HG02610 (cell line): Measurements from ENCODE around the gene HSP90AB1.

Source experiments
- ATAC-seq: cut with Tn5 transposase; IDR thresholded peaks from one replicate; pipeline ENCODE4 v1.9.1; 2021; ENCODE audit warnings: mild to moderate bottlenecking, moderate library complexity; ENCODE audit not compliant: unreplicated experiment

HSP90AB1 gene

DNA sequence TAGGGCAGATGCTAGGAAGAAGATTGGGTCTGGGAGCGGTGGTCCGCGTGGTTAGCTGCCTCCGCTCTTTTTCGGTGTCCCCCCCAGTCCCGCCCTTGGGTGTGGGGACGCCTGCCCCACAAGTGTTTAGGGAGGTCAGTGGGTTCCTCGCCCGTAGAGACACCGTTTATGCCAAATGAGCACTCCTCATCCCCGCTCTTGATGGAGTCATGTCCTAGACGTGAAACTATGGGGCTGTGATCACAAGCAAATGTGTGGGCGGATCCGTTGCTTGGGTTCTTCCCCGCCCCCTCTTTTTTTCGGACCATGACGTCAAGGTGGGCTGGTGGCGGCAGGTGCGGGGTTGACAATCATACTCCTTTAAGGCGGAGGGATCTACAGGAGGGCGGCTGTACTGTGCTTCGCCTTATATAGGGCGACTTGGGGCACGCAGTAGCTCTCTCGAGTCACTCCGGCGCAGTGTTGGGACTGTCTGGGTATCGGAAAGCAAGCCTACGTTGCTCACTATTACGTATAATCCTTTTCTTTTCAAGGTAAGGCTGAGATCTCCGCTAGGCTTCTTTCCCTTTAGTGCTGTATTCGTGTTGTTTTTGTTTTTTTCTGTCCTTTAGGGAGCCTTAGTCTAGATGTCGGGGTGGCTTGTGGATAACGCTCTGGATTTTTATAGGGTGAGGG lies at the start of gene HSP90AB1:
HSP90AB1 (plus strand) TSS at position 439 of the 675 bp plus-strand sequence. CDS start 1,529 bp downstream, outside the sequence.
- peak; percentile 57 for ATAC-seq

GRCh38 chr6:44198684-44199083 lies 48.2 kb upstream of the HSP90AB1 start:
- ATAC-seq: no peak

GRCh38 chr6:44199883-44200282 lies 47.0 kb upstream of the HSP90AB1 start:
- no peak for ATAC-seq

GRCh38 chr6:44201200-44201599 lies 45.7 kb upstream of the HSP90AB1 start:
- ATAC-seq: no peak

DNA sequence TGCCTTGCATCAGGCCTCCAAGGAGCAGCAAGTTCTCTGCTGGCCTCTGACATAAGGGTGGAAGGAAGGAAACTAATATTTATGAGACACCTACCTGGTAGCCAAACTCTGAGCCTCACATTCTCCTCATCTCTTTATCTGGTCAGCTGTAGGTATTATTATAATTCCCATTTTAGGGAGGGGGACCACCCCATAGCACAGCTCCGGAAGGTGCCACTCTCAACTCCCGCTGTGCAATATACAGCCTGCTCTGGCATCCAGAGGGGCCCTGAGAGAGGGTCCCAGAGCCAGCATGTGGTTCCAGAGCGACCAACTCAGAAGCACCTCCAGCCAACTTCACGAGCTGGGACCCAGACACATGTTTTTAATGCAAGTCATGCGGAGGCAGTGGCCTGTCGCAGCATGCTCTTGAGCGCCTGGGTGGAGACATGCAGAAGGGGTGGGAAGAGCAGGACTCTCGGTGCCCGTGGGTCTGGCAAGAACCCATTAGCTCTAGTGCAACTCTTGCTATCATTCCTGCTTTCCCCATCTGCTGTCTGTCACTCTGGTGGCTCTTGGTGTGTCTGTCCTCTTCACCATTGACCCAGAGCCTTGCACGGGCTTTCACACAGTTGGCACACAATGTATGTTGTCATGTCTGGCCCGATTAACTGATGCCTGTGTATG lies 45.1 kb upstream of the HSP90AB1 start:
- ATAC-seq: no peak

GRCh38 chr6:44202332-44202971 lies 44.4 kb upstream of the HSP90AB1 start:
- ATAC-seq: no peak

GRCh38 chr6:44202972-44203750 lies 43.7 kb upstream of the HSP90AB1 start:
- ATAC-seq: no peak

DNA sequence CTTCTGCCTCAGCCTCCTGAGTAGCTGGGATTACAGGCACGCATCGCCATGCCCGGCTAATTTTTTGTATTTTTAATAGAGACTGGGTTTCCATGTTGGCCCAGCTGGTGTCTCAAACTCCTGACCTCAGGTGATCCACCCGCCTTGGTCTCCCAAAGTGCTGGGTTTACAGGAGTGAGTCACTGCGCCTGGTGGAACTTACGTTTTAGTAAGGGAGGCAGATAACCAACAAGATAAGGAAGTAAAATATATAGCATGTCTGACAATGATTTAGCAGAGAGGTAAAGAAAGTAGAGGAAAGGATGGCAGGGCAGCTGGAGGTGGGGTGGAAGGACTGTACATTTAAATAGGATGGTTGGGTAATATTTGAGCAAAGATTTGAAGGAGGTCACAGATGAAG lies 42.9 kb upstream of the HSP90AB1 start:
- ATAC-seq: no peak

DNA sequence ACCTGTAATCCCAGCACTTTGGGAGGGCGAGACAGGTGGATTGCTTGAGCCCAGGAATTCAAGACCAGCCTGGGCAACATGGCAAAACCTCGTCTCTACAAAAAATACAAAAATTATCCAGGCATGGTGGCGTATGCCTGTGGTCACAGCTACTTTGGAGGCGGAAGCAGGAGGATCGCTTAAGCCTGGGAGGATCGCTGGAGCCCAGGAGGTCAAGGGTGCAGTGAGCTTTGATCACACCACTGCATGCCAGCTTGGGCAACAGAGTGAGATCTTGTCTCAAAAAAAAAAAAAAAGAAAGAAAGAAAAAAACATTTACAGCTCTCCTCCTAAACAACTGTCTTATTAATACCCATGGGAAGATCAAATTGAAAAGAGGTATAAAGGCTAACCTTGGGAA lies 38.9 kb upstream of the HSP90AB1 start:
- no peak for ATAC-seq

GRCh38 chr6:44211284-44211683 lies 35.6 kb upstream of the HSP90AB1 start:
- no peak for ATAC-seq

- no peak for ATAC-seq
Observed at GRCh38 chr6:44214307-44214706, 32.6 kb upstream of the HSP90AB1 start.

DNA sequence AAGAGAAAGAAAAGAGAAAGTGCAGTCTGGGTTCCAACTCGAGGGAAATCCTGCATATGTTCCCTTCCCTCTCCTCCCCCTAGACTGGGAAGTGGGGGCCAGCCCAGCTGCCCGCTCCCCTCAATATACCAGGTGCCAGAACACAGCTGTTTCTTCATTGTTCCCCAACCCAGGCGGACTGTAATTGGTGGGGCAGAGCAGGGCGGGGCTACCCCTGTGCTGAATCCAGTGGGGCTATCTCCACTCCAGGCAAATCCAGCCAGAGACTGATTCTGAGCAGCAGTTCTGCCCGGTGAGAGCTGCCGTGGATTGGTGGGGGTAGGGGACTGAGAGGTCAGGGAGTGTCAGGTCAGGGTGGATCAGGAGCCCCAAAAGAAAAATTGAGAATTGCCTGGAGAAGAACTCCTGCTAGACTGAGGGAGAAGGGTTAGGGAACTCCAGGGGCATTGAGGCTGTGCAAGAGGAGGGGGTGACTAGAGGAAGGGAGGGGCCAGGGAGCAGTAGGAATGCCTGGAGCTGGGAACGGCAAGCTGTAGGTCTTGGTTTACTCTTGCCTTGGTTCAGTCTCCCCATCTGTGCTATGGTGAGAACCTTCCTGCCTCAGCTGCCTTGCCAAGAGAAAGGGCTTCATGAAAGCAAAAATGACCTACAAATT lies 30.1 kb upstream of the HSP90AB1 start, which contains the start of gene MYMX:
MYMX (plus strand) TSS at position 250 of the 655 bp plus-strand sequence. CDS start 546 bp downstream, outside the sequence.
- ATAC-seq: no peak

GRCh38 chr6:44217332-44218143 lies 29.4 kb upstream of the HSP90AB1 start:
- ATAC-seq: no peak

GRCh38 chr6:44219053-44219814 lies 27.7 kb upstream of the HSP90AB1 start:
- peak; percentile 37 for ATAC-seq

GRCh38 chr6:44219815-44220784 lies 26.8 kb upstream of the HSP90AB1 start:
- no peak for ATAC-seq

- ATAC-seq: no peak
Observed at GRCh38 chr6:44220913-44221290, 26.0 kb upstream of the HSP90AB1 start.

GRCh38 chr6:44221291-44221960 lies 25.5 kb upstream of the HSP90AB1 start:
- ATAC-seq: no peak
